Fibroblast of skin of abdomen (primary cell): ENCODE results near the gene RGS17.
"Not testable (repeated sequence)": the region's sequence is repeated elsewhere in the genome, so short reads cannot be mapped to it uniquely, and the experiment has no call there.

Experiments used
- DNase-seq: peaks from one replicate; pipeline ENCODE4 v3.0.0-alpha.2; 2013

RGS17 gene

DNA sequence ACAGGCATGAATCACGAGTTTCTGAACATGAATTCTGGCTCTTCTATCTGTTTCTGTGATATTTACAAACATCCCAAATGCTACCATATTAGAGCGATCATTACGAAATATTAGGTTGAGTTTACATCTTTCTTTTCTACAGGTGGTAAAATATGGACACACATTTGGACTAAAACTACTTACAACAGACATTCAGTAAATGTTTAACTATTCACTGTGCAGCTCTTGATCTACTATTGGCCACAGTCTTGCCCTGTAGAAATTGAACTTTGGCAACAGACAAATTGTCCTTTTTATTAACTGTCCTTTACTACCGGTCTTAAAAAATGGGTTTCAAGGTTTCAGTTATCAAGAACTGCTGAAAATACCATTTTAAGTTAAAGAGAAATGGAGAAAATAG, 102.1 kb downstream of the RGS17 start:
- no peak for DNase-seq

DNA sequence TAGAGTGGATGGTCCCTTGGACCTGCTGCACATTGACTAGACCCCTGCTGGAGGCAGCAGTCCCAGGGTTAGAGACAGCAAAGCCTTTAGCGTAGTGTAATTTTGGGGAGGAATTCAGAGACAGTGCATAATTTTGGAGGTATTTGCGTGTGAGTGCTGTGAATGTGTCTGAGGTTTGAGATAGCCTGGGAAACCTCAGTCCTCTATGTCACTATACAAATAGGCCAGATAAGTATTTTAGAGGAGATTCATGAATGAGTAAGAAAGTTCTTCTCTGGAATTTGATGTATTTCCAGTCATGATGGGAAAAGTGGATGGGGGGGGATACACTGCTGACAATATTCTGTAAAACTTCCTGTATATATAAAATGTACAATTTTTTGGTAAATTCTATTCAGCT, 102.8 kb downstream of the RGS17 start:
- peak; percentile 19 for DNase-seq

GRCh38 chr6:153027480-153027879, 103.6 kb downstream of the RGS17 start:
- DNase-seq = no peak

GRCh38 chr6:153024709-153025017, 106.4 kb downstream of the RGS17 start:
- DNase-seq = no peak

DNA sequence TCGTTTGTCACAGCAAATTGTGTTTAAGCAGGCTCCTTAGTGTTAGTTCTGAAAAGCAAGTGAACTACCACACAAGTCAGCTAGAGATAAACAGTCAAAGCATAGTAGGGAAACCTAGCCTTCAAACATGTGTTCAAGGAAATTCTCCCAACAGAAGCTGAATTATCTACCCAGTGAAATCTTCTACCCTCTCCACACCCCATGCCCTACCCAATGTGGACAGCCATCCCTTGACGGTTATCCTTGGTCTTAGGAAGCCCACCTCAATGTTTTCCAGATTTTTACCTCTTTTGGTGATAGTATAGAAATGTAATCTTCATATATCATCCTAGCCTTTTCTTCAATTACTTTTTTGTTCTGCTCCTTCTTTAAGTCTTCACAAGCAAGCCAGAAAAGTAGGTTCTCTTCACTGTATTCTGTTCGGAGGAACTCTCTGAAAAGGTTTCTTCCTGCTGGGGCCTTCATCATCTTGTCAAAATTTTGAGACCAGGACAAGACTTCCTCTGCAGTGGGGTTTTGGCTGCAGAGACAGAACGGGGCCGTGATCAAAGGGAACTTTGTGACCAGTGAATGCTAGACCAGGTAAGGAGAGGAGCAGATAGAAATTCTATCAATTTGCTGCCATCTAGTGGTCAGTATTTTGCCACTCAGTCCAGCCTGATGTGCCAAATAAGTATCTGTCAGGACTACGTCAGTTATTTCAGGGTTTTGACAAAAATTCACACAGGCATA, 106.9 kb downstream of the RGS17 start:
- peak; percentile 49 for DNase-seq

DNA sequence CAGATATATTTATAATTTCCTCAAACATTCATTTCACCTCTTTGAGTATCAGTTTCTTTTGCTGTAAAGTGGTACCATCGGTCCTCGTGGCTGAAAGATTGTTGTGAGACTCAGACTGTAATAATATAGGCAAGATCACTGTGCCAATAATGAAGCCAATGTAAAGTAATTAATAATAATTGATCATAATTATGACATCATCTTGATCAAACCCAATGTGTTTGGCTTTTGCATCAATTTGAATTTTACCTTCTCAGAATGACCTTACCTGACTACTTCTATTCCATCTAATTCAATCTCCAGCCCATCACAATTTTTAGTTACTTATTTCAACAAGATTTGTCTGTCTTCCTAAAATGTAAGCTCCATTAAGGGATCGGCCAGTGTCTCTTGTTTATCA, 112.7 kb downstream of the RGS17 start:
- no peak for DNase-seq

GRCh38 chr6:153016846-153017245, 114.2 kb downstream of the RGS17 start:
- DNase-seq = no peak

GRCh38 chr6:153015094-153015640, 115.9 kb downstream of the RGS17 start:
- peak; percentile 10 for DNase-seq

GRCh38 chr6:153013438-153013837, 117.6 kb downstream of the RGS17 start:
- DNase-seq = no peak

DNA sequence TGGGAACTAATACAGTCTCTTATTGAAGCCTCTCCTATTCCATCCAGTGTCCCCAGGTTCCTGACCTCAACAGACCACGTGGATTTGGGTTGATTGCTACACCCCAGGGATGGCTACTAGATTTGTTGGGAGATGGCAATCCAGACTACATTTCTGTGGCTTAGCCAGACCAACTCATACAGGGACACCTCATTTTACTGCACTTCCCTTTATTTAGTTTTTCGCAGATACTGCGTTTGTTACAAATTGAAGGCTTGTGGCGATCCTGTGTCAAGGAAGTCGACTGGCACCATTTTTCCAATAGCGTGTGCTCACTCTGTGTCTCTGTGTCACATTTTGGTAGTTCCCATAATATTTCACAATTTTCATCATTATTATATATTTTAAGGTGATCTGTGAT, 118.2 kb downstream of the RGS17 start:
- DNase-seq = no peak

GRCh38 chr6:153003366-153003690, 127.8 kb downstream of the RGS17 start:
- DNase-seq = no peak

DNA sequence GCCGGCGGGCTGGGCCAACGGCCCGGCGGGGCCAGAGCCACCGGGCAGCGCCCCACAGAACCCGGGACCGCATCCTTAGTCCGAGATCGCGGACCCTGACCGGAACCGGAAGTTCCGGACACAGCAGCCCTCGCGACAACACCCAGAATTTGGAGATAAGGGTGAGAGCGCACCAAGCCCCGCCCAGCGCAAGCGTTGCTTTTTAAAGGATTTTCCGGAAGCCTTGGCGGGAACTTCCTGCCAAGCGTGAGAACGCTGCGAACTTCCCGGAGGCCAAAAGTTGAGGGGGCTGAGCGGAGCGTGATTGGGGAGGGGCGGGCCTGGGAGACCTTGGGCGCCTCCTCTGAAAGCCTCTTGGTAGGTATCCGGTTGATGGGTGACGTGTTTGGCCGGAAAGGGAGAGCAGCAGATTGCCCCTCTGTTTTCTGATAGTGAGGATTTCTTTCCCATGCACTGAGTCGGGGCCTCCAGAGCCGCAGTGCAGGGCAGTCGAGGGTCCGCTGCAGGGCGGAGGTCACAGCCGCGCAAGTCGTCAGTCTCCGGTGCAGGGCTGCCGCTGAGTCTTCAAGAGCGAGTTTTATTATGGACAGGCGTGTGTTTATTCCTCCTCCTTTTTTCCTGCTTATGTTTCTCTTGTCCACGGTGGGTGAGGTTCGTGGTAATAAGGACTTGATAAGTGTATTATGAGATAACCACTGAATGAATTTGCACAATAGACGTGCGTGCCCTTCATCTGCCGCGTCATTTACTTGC, 128.3 kb downstream of the RGS17 start, which contains the start of gene MTRF1L:
Gene MTRF1L (minus strand): TSS at position 97 of the 753 bp plus-strand sequence. CDS start 24 bp downstream, at position 73.
- peak; percentile 96 for DNase-seq

DNA sequence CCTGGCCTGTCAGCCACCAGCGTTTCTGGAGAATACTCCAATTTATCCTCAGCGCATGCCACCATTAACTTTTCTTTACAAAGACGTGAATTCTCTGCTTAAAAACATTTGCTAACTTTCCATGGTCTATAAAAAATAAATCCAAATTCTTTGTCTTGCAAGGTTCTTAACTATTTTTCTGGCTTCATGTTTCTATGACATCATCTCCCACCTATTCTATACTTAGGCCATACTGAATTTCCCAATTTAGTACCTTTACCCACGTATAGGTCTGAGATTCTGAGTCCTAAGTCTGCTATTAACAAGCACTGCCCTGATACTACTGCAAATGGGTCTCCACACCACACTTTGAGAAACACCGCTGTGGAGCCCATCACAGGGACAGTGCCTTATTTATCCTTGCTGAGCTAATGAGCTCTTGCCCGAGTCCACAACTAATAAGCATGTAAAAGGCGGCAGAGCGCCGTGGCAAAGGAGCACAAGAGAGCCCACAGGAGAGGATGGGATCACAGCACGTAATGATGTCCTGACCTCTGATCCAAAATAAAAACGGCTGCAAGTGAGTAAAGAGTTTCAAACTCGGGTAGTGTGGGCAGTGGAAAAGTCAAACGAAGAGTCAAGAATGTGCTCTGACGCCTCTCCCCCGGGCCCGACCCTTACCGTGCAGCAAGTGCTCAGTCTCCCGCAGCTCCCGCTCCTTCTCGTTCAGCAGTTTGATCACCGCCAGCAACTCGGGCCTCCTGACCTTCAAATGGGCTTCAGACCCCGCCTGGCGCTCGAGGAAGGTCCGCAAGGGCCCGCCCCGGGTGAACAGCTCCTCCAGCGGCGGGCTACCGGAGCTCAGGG, 129.1 kb downstream of the RGS17 start:
- DNase-seq = no peak

DNA sequence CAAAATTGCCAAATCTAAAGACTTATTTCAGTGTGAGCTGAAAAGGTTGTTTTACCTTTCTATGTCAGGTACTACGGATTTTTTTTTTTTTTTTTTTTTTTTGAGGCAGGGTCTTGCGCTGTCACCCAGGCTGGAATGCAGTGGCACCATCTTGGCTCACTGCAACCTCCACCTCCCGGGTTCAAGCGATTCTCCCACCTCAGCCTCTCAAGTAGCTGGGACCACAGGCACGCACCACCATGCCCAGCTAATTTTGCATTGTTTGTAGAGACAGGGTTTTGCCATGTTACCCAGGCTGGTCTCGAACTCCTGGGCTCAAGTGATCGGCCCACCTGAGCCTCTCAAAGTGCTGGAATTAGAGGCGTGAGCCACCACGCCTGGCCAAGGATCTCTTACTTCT, 130.3 kb downstream of the RGS17 start:
- not testable (repeated sequence) for DNase-seq

GRCh38 chr6:153000243-153000642, 130.8 kb downstream of the RGS17 start:
- DNase-seq = no peak

DNA sequence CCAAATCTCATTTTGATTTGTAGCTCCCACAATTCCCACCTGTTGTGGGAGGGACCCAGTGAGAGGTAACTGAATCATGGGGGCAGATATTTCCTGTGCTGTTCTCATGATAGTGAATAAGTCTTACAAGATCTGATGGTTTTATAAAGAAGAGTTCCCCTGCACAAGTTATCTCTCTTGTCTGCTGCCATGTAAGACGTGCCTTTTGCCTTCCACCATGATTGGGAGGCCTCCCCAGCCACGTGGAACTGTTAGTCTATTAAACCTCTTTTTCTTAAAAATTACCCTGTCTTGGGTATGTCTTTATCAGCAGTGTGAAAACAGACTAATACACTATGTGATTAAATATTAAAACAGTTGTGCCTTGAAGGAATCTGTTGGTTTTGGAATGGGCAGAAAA, 131.5 kb downstream of the RGS17 start:
- not testable (repeated sequence) for DNase-seq

- no peak for DNase-seq
These were observed 137.2 kb downstream of the RGS17 start for GRCh38 chr6:152993847-152994246.

- DNase-seq = no peak
These were observed 137.7 kb downstream of the RGS17 start for GRCh38 chr6:152993431-152993830.

GRCh38 chr6:152986978-152987377, 144.1 kb downstream of the RGS17 start:
- no peak for DNase-seq

- DNase-seq = not testable (repeated sequence)
These were observed 145.8 kb downstream of the RGS17 start for GRCh38 chr6:152985300-152985699.

- no peak for DNase-seq
These were observed 146.6 kb downstream of the RGS17 start for GRCh38 chr6:152984513-152984872.

GRCh38 chr6:152983637-152984512, 147.2 kb downstream of the RGS17 start:
- DNase-seq = peak; percentile 78
